Suprapubic skin (tissue), 4 donors: Measurements from ENCODE around the gene CERS6. TPM values are rescaled to one million over a fixed set of nuclear protein-coding genes. Genes with fewer than 3 reads are reported as not detected.

Source experiments
- DNase-seq, 2 donors: peaks; one replicate each; pipeline ENCODE4 v3.0.0-alpha.2; 2019; ENCODE audit warnings: low spot score in 2 of 2
- H3K27ac ChIP-seq: fragments of 200-600 bp; sonication (generic); one replicate; pipeline ENCODE4 v1.5.1; 2019
- H3K27me3 ChIP-seq: fragments of 200-600 bp; sonication (generic); one replicate; pipeline ENCODE4 v1.5.1; 2019
- H3K36me3 ChIP-seq: fragments of 200-600 bp; sonication (generic); one replicate; pipeline ENCODE4 v1.5.1; 2019
- H3K4me1 ChIP-seq: fragments of 200-600 bp; sonication (generic); one replicate; pipeline ENCODE4 v1.5.1; 2019
- H3K4me3 ChIP-seq: fragments of 200-600 bp; sonication (generic); one replicate; pipeline ENCODE4 v1.5.1; 2019; ENCODE audit warnings: mild to moderate bottlenecking
- H3K9me3 ChIP-seq: fragments of 200-600 bp; sonication (generic); one replicate; pipeline ENCODE4 v1.5.1; 2019
- CTCF ChIP-seq, 2 donors: fragments of 200-600 bp in 1 of 2; fragments of 450-650 bp in 1 of 2; sonication (generic) in 1 of 2; IDR thresholded peaks; one replicate each; pipeline ENCODE4 v1.5.1; 2016 to 2019; ENCODE audit warnings: antibody characterized with exemption in 2 of 2, mild to moderate bottlenecking in 1 of 2, moderate library complexity in 1 of 2
- EP300 ChIP-seq: sonication (generic); formaldehyde crosslinking; IDR thresholded peaks from one replicate; pipeline ENCODE4 v1.6.1; 2017; ENCODE audit warnings: antibody characterized with exemption
- POLR2A ChIP-seq, 2 donors: fragments of 450-650 bp; IDR thresholded peaks; one replicate each; pipeline ENCODE4 v1.6.1; 2017; ENCODE audit warnings: antibody characterized with exemption in 2 of 2, mild to moderate bottlenecking in 2 of 2, moderate library complexity in 2 of 2
- POLR2AphosphoS5 ChIP-seq, 3 donors: sonication (generic); formaldehyde crosslinking; IDR thresholded peaks; one replicate each; pipeline ENCODE4 v1.6.1; 2017; ENCODE audit warnings: antibody characterized with exemption in 3 of 3
- WGBS: methylation state at CpG from one replicate; pipeline ENCODE4 v1.1.5; 2018; 5-methylcytosine and 5-hydroxymethylcytosine counted together
- total RNA-seq, 4 donors: library from RNA; depleted of rRNA; stranded (reverse); fragments of >200 nt; gene quantifications; one replicate each; pipeline ENCODE4 v1.1.0, GENCODE V29; 2016

CERS6 gene
- total RNA-seq, 4 donors from 2014 or later: 68.7 to 83.3 (median 77.0) TPM

- no peak overlapping the region for H3K4me3 ChIP-seq
- no peak overlapping the region for H3K27ac ChIP-seq
- TF ChIP-seq EP300 (no peak), POLR2AphosphoS5 (IDR thresholded peaks at IDR 0.05) (no peak), POLR2A (IDR thresholded peaks at IDR 0.05) (no peak), CTCF (IDR thresholded peaks at IDR 0.05) (no peak)
- no peaks in the 10 kb centered on the region for H3K4me1 ChIP-seq
- no peaks in the 10 kb centered on the region for H3K9me3 ChIP-seq
- DNase-seq: no peak
- H3K27me3 ChIP-seq: no peaks in the 10 kb centered on the region
- peaks cover 3% of the 10 kb centered on the region for H3K36me3 ChIP-seq
- 90% methylated on average over 6 of the region's 6 CpGs for WGBS
These were observed 238.8 kb downstream of the CERS6 start for GRCh38 chr2:168694866-168695265.

GRCh38 chr2:168697668-168698121, 241.6 kb downstream of the CERS6 start:
- H3K4me1 ChIP-seq: peaks cover 7% of the 10 kb centered on the region
- no peak for DNase-seq
- H3K4me3 ChIP-seq: no peak overlapping the region
- no peaks in the 10 kb centered on the region for H3K27me3 ChIP-seq
- 83% methylated on average over 2 of the region's 3 CpGs for WGBS
- TF ChIP-seq EP300 (no peak), POLR2A (IDR thresholded peaks at IDR 0.05) (no peak), POLR2AphosphoS5 (IDR thresholded peaks at IDR 0.05) (no peak)
- H3K9me3 ChIP-seq: no peaks in the 10 kb centered on the region
- peaks cover 3% of the 10 kb centered on the region for H3K36me3 ChIP-seq
- no peak overlapping the region for H3K27ac ChIP-seq

- Histone ChIP-seq H3K36me3 (peaks cover 3% of the 10 kb centered on the region), H3K27me3 (no peaks in the 10 kb centered on the region), H3K4me3 (no peak overlapping the region), H3K9me3 (no peaks in the 10 kb centered on the region), H3K27ac (no peak overlapping the region), H3K4me1 (peaks cover 7% of the 10 kb centered on the region)
- no peak for DNase-seq
- WGBS: 90% methylated on average over 4 of the region's 4 CpGs
- no peak for TF ChIP-seq POLR2A (IDR thresholded peaks at IDR 0.05)
- no peak for TF ChIP-seq CTCF (IDR thresholded peaks at IDR 0.05)
- TF ChIP-seq EP300: no peak
- no peak for TF ChIP-seq POLR2AphosphoS5 (IDR thresholded peaks at IDR 0.05)
These were observed 242.9 kb downstream of the CERS6 start for GRCh38 chr2:168698969-168699368.

- TF ChIP-seq CTCF (IDR thresholded peaks at IDR 0.05): no peak
- no peak for TF ChIP-seq POLR2A (IDR thresholded peaks at IDR 0.05)
- TF ChIP-seq EP300: no peak
- TF ChIP-seq POLR2AphosphoS5 (IDR thresholded peaks at IDR 0.05): no peak
- Histone ChIP-seq H3K4me3 (no peak overlapping the region), H3K27ac (no peak overlapping the region), H3K4me1 (peaks cover 7% of the 10 kb centered on the region), H3K27me3 (no peaks in the 10 kb centered on the region), H3K36me3 (peaks cover 3% of the 10 kb centered on the region), H3K9me3 (no peaks in the 10 kb centered on the region)
- WGBS: 76% methylated on average over 8 of the region's 8 CpGs
- peak in 1 of 2 donors; percentile 70 for DNase-seq
These were observed 243.9 kb downstream of the CERS6 start for GRCh38 chr2:168699844-168700417.

GRCh38 chr2:168700615-168701245, 244.7 kb downstream of the CERS6 start:
- Histone ChIP-seq H3K4me1 (peaks cover 7% of the 10 kb centered on the region), H3K27ac (peak overlapping the region; percentile 27), H3K9me3 (no peaks in the 10 kb centered on the region), H3K36me3 (peaks cover 3% of the 10 kb centered on the region), H3K4me3 (no peak overlapping the region), H3K27me3 (no peaks in the 10 kb centered on the region)
- TF ChIP-seq CTCF (IDR thresholded peaks at IDR 0.05): no peak
- TF ChIP-seq EP300: no peak
- TF ChIP-seq POLR2A (IDR thresholded peaks at IDR 0.05): no peak
- no peak for TF ChIP-seq POLR2AphosphoS5 (IDR thresholded peaks at IDR 0.05)
- no peak for DNase-seq
- WGBS: 42% methylated on average over 5 of the region's 5 CpGs
